Measurements from ENCODE around the gene ZNF335. TPM values are rescaled to one million over a fixed set of nuclear protein-coding genes. Genes with fewer than 3 reads are reported as not detected.

The ZNF335 gene
- total and polyA plus RNA-seq, 2 of the 13 experiments (the other 11 are each of a cell fraction or from before 2014, with no cell fraction given): 9.7 to 13.7 TPM

DNA sequence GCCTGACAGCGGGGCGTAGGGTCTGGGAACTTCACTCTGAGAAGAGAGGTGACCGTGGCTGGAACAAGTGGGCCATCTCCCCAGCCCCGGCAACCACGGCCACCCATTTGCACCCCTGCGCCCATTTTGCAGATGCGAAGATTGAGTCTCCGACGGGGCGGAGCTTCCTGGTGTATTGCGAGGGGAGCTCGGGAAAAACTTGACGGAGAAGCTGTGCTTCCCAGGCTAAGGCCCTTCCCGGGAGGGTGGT is 653 bp downstream of the ZNF335 start (continued):
- TF ChIP-seq, protein P1, sequence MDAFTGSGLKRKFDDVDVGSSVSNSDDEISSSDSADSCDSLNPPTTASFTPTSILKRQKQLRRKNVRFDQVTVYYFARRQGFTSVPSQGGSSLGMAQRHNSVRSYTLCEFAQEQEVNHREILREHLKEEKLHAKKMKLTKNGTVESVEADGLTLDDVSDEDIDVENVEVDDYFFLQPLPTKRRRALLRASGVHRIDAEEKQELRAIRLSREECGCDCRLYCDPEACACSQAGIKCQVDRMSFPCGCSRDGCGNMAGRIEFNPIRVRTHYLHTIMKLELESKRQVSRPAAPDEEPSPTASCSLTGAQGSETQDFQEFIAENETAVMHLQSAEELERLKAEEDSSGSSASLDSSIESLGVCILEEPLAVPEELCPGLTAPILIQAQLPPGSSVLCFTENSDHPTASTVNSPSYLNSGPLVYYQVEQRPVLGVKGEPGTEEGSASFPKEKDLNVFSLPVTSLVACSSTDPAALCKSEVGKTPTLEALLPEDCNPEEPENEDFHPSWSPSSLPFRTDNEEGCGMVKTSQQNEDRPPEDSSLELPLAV (CRISPR knock-in tag; conservative IDR thresholded peaks at IDR 0.05; ENCODE audit: low read depth): no peak
- TF ChIP-seq ZSCAN12 (CRISPR knock-in tag; IDR thresholded peaks at IDR 0.05) (no peak), RBFOX2 (IDR thresholded peaks at IDR 0.05; ENCODE audit: low read depth, low read length) (no peak), NFE2L2 (IDR thresholded peaks at IDR 0.05; ENCODE audit: low read length) (0 out of 2 replicates have a peak, but pooled peaks have one; percentile 1), ZNF251 (CRISPR knock-in tag; IDR thresholded peaks at IDR 0.05) (no peak), MIER2 (CRISPR knock-in tag; IDR thresholded peaks at IDR 0.05) (no peak), ZFP82 (CRISPR knock-in tag; IDR thresholded peaks at IDR 0.05; ENCODE audit: borderline replicate concordance) (no peak), NRL (CRISPR knock-in tag; IDR thresholded peaks at IDR 0.05; ENCODE audit: borderline replicate concordance) (no peak), TOPORS (CRISPR knock-in tag; IDR thresholded peaks at IDR 0.05) (no peak), ZKSCAN8 (CRISPR knock-in tag; IDR thresholded peaks at IDR 0.05; ENCODE audit: borderline replicate concordance) (0 out of 2 replicates have a peak, but pooled peaks have one; percentile 13), MLLT10 (CRISPR knock-in tag; IDR thresholded peaks at IDR 0.05) (no peak), MXD1 (CRISPR knock-in tag; IDR thresholded peaks at IDR 0.05) (0 out of 2 replicates have a peak, but pooled peaks have one; percentile 16), LBX2 (CRISPR knock-in tag; IDR thresholded peaks at IDR 0.05; ENCODE audit: borderline replicate concordance) (0 out of 2 replicates have a peak, but pooled peaks have one; percentile 74), IKZF5 (CRISPR knock-in tag; IDR thresholded peaks at IDR 0.05) (no peak), SP4 (CRISPR knock-in tag; IDR thresholded peaks at IDR 0.05) (peak; percentile 82; the same call in 1 of the 2 replicates), ZNF274 (CRISPR knock-in tag; IDR thresholded peaks at IDR 0.05) (peak; percentile 32; the same call in 1 of the 2 replicates)
- TF ChIP-seq, protein P2, sequence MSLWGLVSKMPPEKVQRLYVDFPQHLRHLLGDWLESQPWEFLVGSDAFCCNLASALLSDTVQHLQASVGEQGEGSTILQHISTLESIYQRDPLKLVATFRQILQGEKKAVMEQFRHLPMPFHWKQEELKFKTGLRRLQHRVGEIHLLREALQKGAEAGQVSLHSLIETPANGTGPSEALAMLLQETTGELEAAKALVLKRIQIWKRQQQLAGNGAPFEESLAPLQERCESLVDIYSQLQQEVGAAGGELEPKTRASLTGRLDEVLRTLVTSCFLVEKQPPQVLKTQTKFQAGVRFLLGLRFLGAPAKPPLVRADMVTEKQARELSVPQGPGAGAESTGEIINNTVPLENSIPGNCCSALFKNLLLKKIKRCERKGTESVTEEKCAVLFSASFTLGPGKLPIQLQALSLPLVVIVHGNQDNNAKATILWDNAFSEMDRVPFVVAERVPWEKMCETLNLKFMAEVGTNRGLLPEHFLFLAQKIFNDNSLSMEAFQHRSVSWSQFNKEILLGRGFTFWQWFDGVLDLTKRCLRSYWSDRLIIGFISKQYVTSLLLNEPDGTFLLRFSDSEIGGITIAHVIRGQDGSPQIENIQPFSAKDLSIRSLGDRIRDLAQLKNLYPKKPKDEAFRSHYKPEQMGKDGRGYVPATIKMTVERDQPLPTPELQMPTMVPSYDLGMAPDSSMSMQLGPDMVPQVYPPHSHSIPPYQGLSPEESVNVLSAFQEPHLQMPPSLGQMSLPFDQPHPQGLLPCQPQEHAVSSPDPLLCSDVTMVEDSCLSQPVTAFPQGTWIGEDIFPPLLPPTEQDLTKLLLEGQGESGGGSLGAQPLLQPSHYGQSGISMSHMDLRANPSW (CRISPR knock-in tag; IDR thresholded peaks at IDR 0.05; ENCODE audit: borderline replicate concordance): no peak
- TF ChIP-seq, protein P3, sequence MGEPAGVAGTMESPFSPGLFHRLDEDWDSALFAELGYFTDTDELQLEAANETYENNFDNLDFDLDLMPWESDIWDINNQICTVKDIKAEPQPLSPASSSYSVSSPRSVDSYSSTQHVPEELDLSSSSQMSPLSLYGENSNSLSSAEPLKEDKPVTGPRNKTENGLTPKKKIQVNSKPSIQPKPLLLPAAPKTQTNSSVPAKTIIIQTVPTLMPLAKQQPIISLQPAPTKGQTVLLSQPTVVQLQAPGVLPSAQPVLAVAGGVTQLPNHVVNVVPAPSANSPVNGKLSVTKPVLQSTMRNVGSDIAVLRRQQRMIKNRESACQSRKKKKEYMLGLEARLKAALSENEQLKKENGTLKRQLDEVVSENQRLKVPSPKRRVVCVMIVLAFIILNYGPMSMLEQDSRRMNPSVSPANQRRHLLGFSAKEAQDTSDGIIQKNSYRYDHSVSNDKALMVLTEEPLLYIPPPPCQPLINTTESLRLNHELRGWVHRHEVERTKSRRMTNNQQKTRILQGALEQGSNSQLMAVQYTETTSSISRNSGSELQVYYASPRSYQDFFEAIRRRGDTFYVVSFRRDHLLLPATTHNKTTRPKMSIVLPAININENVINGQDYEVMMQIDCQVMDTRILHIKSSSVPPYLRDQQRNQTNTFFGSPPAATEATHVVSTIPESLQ (CRISPR knock-in tag; conservative IDR thresholded peaks at IDR 0.05): no peak

All from HepG2 (cell line).